GM12875 (cell line): ENCODE measurements around the gene SCYL3.

Source experiments
- H3K4me3 ChIP-seq: one replicate; pipeline ENCODE4 v1.5.1; 2011; ENCODE audit warnings: low read depth, low read length, control low read depth
- CTCF ChIP-seq: IDR thresholded peaks from 2 replicates; pipeline ENCODE4 v1.5.1; 2011; ENCODE audit warnings: low read depth, mild to moderate bottlenecking, control low read depth, inconsistent platforms, low read length, moderate library complexity, borderline replicate concordance; ENCODE audit not compliant: insufficient read depth

SCYL3 gene

DNA sequence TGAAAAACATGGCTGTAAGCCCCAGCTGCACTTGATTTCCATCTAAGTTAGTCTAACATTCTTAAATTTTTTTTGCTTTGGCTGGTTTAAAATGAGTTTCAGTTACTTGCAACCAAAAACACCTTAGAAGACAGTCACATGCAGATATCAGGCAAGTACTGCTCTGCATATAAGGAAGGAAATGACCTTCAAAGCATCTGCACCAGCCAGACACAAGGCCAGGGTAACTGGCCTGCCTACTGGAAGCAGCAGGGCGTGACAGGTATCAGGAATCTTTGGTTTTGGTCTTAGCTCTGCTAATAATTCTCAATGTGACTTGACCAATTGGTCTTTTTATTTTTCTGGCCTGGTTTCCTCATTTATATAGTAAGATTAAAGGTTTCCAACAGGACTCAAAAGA lies 33.5 kb downstream of the SCYL3 start:
- TF ChIP-seq CTCF = no peak
- H3K4me3 ChIP-seq = no peak overlapping the region

DNA sequence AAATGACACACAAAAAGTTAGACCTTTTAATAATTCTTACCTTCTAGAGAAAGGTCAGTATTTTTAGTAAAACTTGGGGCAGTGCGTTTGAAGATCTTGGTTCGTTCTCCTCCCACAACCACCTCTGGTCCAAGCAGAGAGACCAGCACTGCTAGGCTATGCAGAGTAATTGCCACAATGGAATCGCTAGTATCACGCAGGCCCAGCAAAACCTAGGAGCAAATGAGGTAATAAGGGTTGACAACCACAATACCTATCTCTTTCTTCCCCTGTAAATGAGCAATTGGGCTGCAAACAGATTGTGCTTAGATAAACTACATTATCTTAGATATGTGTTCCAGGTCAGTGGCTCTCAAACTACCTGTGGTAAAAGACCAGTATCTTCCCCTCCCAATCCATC lies 34.7 kb downstream of the SCYL3 start:
- H3K4me3 ChIP-seq = no peak overlapping the region
- TF ChIP-seq CTCF = no peak

DNA sequence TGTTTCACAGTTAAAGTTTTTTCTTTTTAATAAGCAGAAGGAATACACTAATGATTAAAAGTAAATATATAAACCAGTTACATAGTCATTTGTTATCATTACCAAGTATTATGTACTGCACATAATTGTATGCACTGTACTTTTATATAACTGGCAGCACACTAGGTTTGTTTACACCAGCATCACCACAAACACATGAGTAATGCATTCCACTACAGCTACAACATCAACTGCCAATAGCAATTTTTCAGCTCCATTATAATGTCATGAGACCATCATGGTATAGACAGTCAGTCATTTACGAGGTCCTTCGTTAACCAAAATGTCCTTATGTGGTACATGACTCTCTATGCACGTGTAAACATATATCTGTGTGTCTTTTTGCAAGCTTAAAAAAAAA lies 35.2 kb downstream of the SCYL3 start:
- no peak overlapping the region for H3K4me3 ChIP-seq
- TF ChIP-seq CTCF = no peak

GRCh38 chr1:169853341-169853740 lies 40.4 kb downstream of the SCYL3 start:
- H3K4me3 ChIP-seq = no peak overlapping the region
- TF ChIP-seq CTCF = no peak

DNA sequence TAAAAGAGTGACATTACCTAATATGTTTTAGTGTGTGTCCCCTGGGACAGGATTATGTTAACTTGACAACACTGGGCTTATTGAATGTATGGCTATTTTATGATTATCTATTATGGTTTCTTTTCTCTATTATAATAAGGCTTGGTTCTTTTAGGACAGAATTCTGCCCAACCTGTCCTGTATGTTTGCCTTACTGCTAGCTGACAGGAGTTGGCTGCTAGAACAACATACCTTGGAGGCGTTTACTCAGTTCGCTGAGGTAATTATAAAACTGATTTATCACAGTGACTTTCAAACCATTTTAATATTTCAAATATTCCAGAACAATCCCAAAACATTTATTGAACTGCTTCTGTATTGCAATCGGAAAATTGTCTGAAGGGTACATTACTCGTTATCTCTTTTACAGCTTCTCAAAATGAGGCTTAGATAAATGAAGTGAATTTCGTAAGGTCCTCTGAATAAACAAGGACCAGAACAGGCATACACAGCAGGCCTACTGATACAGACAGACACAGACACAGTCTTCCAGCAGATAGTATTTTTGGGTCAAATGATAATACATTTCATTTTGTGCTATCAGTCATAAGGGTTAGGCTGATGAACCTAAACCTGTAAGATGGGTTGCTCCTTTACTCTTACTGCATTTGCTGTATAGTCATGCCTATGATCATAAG lies 44.2 kb downstream of the SCYL3 start:
- no peak overlapping the region for H3K4me3 ChIP-seq
- no peak for TF ChIP-seq CTCF

DNA sequence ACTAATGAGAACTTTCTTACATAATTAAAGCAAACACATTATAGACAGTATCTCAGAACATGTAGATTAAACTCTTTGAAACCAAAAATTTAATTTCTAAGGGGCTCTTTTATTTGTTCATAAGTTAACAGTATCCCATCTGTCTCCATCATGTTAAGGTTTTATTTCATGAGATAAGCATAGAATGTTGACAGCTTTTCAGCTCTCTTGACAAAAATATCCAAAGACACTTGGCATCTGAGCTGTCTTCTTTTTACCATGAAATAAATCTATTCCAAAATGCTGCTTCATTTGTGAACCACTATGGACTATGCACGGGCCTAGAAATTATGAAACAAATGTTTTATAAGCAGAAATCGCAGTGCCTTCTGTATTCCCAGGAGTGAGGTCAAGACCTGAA lies 45.2 kb downstream of the SCYL3 start:
- H3K4me3 ChIP-seq = no peak overlapping the region
- no peak for TF ChIP-seq CTCF

GRCh38 chr1:169844941-169845608 lies 48.6 kb downstream of the SCYL3 start:
- no peak for TF ChIP-seq CTCF
- no peak overlapping the region for H3K4me3 ChIP-seq
